Tibial nerve (tissue), 3 donors: ENCODE data around the gene PDZD2.

Experiments
- CTCF ChIP-seq, 5 experiments: fragments of 200-600 bp in 3 of 5; fragments of 450-650 bp in 2 of 5; sonication (generic) in 3 of 5; IDR thresholded peaks; one replicate each; pipeline ENCODE4 v1.5.1; 2016 to 2019; ENCODE audit warnings: antibody characterized with exemption in 5 of 5, mild to moderate bottlenecking in 3 of 5, moderate library complexity in 2 of 5
- POLR2A ChIP-seq, 2 donors: fragments of 450-650 bp; IDR thresholded peaks; one replicate each; pipeline ENCODE4 v1.6.1; 2017; ENCODE audit warnings: antibody characterized with exemption in 2 of 2, mild to moderate bottlenecking in 2 of 2, moderate library complexity in 2 of 2

GRCh38 chr5:31783086-31783645 is 144.2 kb downstream of the PDZD2 start:
- TF ChIP-seq CTCF (IDR thresholded peaks at IDR 0.05) (no peak), POLR2A (IDR thresholded peaks at IDR 0.05) (no peak)
